GM12872 (cell line): ENCODE data around the gene PARP4.

Source experiments
- CTCF ChIP-seq: IDR thresholded peaks from 3 replicates; pipeline ENCODE4 v1.5.1; 2011; ENCODE audit warnings: low read depth, mild to moderate bottlenecking, low read length, moderate library complexity; ENCODE audit not compliant: insufficient read depth

The PARP4 gene

GRCh38 chr13:24527266-24527775, 14.7 kb upstream of the PARP4 start:
- TF ChIP-seq CTCF: no peak

GRCh38 chr13:24520733-24521132, 8.2 kb upstream of the PARP4 start:
- TF ChIP-seq CTCF: no peak

GRCh38 chr13:24516919-24517318, 4.3 kb upstream of the PARP4 start:
- TF ChIP-seq CTCF: no peak

- TF ChIP-seq CTCF: no peak
Measured at GRCh38 chr13:24512908-24513213, 283 bp upstream of the PARP4 start.

- TF ChIP-seq CTCF: no peak
Measured at GRCh38 chr13:24511816-24512196, 772 bp downstream of the PARP4 start.

GRCh38 chr13:24511019-24511815, 1.4 kb downstream of the PARP4 start:
- no peak for TF ChIP-seq CTCF

GRCh38 chr13:24506698-24507335, 5.8 kb downstream of the PARP4 start:
- TF ChIP-seq CTCF: no peak
